Measurements from ENCODE around the gene ORAI3.

Gene ORAI3

DNA sequence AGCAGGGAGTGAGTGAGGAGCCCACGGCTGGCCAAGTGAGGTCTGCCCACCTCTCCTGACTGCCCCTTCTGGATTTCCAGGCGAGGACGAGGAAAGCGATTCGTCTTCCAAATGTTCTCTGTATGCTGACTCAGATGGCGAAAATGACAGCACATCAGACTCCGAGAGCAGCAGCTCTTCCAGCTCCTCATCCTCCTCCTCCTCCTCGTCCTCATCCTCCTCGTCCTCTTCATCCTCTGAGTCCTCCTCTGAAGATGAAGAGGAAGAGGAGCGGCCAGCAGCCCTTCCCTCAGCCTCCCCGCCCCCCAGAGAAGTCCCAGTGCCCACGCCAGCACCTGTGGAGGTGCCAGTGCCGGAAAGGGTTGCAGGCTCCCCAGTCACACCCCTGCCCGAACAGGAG, 22.4 kb downstream of the ORAI3 start:
- DNase-seq: no peak

DNA sequence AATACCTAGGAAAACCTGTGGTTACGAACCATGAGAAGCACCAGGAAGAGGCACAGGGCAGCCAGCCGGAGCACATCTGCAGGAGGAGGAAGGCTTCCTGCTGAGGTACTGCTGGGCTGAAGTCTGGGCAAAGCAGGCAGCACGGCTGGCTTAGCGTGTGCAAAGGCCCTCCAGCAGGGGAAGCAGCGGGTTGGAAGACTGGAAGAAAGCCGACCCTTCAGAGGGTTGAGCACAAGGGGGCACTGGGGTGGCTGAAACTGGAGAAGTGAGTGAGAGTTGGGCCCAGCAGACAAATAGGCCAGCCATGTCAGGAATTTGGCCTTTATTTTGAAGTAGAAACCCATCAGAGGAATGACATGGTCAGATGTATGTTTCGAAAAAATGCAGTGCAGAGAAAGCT, 24.0 kb downstream of the ORAI3 start:
- no peak for DNase-seq

GRCh38 chr16:30974348-30974747, 25.5 kb downstream of the ORAI3 start:
- DNase-seq: no peak

DNA sequence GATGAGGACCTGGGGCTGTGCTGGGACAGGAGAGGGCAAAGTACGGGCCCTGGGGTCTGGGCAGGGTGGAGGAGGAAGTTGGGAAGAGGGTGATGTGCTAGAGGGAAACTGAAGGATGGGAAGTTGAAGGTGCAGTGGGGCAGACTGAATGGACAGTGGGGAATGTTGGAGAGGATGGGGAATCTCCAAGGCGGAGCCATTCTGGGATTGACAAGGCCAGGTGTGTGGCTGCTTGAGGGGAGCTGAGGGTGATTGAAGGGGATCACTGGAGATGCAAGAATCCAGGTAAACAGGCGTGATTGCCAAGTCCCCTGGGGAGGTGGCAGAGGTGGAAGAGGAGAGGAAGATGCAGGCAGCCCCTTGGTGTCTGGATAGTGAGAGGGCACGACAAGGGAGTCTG, 27.6 kb downstream of the ORAI3 start:
- no peak for DNase-seq

GRCh38 chr16:30977502-30977901, 28.6 kb downstream of the ORAI3 start:
- DNase-seq: no peak

DNA sequence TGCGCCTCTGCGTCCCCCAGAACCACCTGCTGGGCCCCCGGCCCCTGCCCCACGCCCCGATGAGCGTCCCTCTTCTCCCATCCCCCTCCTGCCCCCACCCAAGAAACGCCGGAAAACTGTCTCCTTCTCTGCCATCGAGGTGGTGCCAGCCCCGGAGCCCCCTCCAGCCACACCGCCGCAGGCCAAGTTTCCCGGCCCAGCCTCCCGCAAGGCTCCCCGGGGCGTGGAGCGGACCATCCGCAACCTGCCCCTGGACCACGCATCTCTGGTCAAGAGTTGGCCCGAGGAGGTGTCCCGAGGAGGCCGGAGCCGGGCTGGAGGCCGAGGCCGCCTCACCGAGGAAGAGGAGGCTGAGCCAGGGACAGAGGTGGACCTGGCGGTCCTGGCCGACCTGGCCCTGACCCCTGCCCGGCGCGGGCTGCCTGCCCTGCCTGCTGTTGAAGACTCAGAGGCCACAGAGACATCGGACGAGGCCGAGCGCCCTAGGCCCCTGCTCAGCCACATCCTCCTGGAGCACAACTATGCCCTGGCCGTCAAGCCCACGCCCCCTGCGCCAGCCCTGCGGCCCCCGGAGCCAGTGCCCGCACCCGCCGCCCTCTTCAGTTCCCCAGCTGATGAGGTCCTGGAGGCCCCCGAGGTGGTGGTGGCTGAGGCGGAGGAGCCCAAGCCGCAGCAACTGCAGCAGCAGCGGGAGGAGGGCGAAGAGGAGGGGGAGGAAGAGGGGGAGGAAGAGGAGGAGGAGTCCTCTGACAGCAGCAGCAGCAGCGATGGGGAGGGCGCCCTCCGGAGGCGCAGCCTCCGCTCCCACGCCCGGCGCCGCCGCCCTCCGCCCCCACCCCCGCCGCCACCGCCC, 30.5 kb downstream of the ORAI3 start:
- DNase-seq: no peak

DNA sequence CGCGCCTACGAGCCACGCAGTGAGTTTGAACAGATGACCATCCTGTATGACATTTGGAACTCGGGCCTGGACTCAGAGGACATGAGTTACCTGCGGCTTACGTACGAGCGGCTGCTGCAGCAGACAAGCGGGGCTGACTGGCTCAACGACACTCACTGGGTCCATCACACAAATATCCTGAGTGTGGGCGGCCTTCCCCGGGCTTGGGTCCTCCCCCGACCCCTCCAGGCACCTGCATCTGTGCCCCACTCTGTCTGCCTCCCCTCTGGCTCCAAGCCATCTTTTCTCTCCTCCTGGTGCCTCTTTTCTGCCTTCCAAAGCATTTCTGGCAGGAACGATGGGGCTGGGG, 31.1 kb downstream of the ORAI3 start:
- DNase-seq: no peak

GRCh38 chr16:30980434-30980833, 31.6 kb downstream of the ORAI3 start:
- DNase-seq: no peak

DNA sequence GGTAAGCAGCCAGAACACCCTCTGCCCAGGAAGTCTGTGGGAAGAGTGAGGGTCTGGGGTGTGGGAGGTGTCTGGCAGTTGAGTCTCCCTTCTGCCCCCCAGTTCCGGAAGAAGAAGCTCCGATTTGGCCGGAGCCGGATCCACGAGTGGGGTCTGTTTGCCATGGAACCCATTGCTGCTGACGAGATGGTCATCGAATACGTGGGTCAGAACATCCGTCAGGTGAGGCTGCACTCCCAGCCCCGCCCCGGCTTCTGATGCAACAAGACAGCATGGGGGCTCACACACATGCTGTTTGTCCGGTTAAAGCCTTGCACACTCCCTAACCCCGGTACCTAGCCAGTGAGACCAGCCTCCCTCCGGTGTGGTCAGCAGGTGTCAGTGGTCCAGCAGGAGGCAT, 32.1 kb downstream of the ORAI3 start:
- no peak for DNase-seq

GRCh38 chr16:30982548-30983288, 33.9 kb downstream of the ORAI3 start:
- DNase-seq: no peak

DNA sequence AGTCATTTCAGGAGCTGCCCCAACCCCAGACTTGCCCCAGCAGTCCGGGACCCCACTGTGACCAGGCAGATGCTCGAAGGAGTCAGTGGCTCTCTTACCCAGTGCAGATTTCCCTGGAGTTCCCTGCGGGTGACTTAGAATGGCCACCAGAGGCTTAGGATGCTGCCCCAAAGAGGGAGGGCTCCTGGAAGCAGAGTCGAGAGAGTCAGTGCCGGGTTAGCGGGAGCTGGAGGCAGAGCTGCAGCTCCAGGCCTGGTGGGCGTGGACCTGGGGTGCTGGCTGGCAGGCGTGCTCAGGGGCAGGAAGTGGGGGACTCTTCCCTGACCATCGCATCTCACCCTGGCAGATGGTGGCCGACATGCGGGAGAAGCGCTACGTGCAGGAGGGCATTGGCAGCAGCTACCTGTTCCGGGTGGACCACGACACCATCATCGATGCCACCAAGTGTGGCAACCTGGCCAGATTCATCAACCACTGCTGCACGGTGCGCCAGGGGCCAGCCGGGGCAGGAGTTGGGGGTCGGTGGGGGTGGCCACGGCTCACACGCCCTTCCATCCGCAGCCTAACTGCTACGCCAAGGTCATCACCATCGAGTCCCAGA, 34.5 kb downstream of the ORAI3 start:
- DNase-seq: no peak

DNA sequence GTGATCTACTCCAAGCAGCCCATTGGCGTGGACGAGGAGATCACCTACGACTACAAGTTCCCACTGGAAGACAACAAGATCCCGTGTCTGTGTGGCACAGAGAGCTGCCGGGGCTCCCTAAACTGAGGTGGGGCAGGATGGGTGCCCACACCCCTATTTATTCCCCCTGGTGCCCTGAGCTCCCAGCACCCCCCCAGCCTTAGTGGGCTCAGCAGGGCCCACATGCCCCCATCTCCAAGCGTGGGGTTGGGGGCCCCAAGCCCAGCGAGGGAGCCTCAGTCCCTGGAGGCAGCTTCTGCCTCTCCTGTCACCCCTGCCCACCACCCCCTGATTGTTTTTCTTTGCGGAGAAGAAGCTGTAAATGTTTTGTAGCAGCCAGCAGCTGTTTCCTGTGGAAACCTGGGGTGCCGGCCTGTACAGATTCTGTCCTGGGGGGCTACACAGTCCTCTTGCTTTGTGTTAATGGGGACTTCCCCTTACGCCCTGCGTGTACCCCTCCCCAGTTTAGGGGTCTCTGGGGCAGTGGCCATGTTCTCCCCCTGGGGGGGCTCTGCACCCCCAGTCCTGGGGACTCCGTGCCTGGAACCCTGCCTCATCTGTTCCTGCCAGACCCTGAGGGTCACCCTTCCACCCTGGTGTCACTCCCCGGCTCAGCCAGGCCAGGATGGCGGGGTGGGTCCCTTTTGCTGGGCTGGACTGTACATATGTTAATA, 35.2 kb downstream of the ORAI3 start:
- no peak for DNase-seq

DNA sequence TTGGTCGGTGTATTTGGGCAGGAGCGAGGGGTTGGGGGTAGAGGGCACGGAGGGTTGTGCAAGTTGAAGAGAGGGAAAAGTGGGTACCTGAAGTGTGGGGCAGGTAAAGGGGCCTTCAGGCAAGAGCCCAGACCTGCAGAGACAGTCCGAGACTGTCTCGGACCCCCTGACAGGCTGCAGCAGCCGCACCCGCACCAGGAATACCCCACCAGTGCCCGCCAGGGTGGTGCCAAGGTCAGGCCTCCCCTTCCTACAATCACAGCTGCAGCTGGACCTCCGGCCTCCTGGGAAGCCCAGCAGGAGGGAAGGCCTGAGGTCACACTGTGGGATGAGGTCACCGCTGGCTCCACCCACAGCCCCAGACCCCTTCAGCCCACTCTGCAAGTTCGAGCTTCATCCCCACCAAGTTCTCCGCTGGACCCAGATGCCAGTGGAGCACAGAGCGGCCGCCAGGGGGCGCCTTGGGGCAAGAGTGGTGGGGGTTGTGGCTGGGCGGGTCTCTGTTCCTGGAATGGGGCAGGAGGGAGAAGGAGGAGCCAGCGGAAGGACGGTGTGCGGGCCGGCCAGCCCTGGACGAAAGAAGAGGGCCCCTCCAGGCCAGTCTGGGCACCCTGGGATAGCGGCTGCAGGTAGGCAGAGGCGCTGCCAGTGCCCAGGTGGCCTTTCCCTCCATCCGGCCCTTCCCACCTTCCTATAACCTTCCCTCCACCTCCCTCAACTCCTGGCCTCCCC, 36.0 kb downstream of the ORAI3 start, which contains the start of gene HSD3B7:
TSS of gene HSD3B7 (plus strand) at position 539 of the 732 bp plus-strand sequence. CDS start 452 bp downstream, outside the sequence.
- DNase-seq: peak; percentile 84

GRCh38 chr16:30985401-30986128, 36.7 kb downstream of the ORAI3 start:
- DNase-seq: no peak

GRCh38 chr16:30986129-30986991, 37.5 kb downstream of the ORAI3 start:
- no peak for DNase-seq

- DNase-seq: no peak
Measured at GRCh38 chr16:30987581-30988190, 38.8 kb downstream of the ORAI3 start.

DNA sequence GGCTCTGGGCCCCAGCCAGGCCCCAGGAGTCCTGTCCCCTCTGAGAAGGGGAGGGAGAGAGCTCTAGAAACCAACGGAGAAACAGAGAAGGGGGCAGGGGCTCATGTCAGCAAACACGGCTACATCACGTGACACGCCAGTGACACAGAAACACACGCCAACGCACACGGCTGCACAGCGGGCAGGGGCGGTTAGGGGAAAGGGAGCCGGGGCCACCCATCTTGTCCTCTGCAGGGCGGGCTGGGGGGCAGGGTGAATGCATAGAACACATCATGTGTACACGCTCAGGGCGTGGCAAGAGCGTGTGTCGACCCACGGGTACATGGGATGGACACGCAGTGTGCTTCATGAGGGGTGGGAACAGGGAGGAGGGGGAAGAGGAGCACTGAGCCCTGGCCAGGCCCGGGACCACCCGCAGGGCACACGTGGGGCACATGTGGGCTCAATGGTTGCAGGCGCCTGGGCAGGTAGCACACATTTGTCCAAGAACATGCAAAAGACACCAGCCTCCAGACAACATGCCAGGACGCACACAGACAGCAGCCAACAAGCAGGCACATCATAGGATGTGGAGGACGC, 40.7 kb downstream of the ORAI3 start:
- no peak for DNase-seq

- DNase-seq: no peak
Measured at GRCh38 chr16:30990105-30990504, 41.2 kb downstream of the ORAI3 start.

- no peak for DNase-seq
Measured at GRCh38 chr16:30991052-30991451, 42.2 kb downstream of the ORAI3 start.

GRCh38 chr16:30992276-30992780, 43.5 kb downstream of the ORAI3 start:
- no peak for DNase-seq
